Fibroblast of mammary gland (primary cell): Measurements from ENCODE around the gene CFTR.

Source experiments
- DNase-seq: peaks from one replicate; pipeline ENCODE4 v3.0.0-alpha.2; 2010; ENCODE audit warnings: low read depth
- H3K4me3 ChIP-seq: 2 replicates; pipeline ENCODE4 v1.5.1; 2011; ENCODE audit warnings: low read depth, mild to moderate bottlenecking, low read length, moderate library complexity; ENCODE audit not compliant: control insufficient read depth
- TF ChIP-seq, protein P1 (sequence below): conservative IDR thresholded peaks from 2 replicates; pipeline ENCODE4 v1.5.1; 2011; ENCODE audit warnings: low read depth, low read length, inconsistent platforms; ENCODE audit not compliant: control insufficient read depth, insufficient read depth

Gene CFTR

DNA sequence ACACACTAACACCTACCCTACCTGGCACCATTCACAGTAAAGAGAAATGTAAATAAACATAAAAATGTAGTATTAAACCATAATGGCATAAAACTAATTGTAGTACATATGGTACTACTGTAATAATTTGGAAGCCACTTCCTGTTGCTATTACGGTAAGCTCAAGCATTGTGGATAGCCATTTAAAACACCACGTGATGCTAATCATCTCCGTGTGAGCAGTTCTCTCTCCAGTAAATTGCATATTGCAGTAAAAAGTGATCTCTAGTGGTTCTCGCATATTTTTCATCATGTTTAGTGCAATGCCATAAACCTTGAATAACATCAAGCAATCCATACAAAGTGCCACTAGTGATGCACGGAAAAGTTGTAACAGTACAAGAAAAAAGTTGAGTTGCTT lies 75.4 kb downstream of the CFTR start:
- TF ChIP-seq, protein P1, sequence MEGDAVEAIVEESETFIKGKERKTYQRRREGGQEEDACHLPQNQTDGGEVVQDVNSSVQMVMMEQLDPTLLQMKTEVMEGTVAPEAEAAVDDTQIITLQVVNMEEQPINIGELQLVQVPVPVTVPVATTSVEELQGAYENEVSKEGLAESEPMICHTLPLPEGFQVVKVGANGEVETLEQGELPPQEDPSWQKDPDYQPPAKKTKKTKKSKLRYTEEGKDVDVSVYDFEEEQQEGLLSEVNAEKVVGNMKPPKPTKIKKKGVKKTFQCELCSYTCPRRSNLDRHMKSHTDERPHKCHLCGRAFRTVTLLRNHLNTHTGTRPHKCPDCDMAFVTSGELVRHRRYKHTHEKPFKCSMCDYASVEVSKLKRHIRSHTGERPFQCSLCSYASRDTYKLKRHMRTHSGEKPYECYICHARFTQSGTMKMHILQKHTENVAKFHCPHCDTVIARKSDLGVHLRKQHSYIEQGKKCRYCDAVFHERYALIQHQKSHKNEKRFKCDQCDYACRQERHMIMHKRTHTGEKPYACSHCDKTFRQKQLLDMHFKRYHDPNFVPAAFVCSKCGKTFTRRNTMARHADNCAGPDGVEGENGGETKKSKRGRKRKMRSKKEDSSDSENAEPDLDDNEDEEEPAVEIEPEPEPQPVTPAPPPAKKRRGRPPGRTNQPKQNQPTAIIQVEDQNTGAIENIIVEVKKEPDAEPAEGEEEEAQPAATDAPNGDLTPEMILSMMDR = no peak
- no peak for DNase-seq
- no peak overlapping the region for H3K4me3 ChIP-seq

DNA sequence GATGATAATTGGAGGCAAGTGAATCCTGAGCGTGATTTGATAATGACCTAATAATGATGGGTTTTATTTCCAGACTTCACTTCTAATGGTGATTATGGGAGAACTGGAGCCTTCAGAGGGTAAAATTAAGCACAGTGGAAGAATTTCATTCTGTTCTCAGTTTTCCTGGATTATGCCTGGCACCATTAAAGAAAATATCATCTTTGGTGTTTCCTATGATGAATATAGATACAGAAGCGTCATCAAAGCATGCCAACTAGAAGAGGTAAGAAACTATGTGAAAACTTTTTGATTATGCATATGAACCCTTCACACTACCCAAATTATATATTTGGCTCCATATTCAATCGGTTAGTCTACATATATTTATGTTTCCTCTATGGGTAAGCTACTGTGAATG lies 79.6 kb downstream of the CFTR start:
- TF ChIP-seq, protein P1 = no peak
- H3K4me3 ChIP-seq = no peak overlapping the region
- DNase-seq = no peak

DNA sequence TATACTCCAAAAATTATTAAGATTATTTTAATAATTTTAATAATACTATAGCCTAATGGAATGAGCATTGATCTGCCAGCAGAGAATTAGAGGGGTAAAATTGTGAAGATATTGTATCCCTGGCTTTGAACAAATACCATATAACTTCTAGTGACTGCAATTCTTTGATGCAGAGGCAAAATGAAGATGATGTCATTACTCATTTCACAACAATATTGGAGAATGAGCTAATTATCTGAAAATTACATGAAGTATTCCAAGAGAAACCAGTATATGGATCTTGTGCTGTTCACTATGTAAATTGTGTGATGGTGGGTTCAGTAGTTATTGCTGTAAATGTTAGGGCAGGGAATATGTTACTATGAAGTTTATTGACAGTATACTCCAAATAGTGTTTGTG lies 80.2 kb downstream of the CFTR start:
- TF ChIP-seq, protein P1 = no peak
- no peak for DNase-seq
- no peak overlapping the region for H3K4me3 ChIP-seq

DNA sequence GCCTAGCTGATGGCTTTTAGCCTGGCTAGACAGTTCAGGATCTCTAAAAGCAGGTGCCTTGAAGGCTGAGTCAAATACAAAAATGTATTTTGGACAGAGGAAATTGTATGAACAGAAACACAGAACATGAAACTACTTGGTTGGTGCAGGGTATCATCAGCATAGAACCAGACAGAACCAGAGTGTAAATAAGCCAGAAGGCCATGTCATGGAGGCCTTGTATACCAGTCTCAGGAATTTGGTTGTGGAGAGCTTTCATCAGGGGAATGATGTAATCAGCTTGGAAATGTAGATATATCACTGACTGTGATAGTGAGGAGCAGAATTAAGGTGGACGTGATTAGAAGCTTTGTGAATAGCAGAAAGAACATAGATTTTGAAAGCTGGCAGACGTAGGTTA lies 82.9 kb downstream of the CFTR start:
- TF ChIP-seq, protein P1 = no peak
- no peak for DNase-seq
- no peak overlapping the region for H3K4me3 ChIP-seq

DNA sequence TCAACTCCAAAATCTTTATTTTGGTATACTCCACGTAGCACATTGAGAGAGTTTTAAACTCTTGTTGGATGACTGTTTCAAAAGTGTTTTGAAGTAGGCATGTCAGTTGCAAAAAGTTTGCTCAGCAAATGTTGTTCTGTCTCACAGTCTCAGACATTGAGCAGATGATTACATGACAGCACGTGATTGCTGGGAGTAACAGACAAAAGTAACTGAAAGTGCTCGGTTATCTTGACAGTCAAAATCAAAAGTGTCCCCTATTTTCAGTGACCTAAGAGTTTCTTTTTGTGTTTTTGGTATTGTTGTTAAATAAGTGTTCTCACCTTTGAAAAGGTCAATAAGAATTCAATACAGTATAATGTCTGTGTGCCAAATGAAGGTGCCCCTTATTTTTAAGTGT lies 84.3 kb downstream of the CFTR start:
- DNase-seq = no peak
- no peak overlapping the region for H3K4me3 ChIP-seq
- TF ChIP-seq, protein P1 = no peak

DNA sequence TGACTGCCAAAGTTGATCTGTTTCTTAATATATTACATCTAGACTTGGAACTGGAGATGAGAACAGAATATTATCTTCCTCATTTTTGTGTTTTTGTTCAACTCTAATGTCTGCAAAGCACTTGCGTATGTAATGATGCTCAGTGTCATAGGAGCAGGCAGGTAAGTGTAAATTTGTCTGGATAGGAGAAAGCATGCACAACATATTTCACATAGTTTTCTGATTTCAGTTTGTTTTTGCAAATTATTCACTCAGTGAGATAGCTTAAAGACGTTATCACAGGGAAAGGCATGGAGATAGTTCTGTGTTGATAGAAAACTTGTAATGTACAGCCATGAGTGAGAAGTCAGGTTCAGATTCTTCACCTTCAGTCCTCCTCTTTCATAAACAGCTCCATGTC lies 84.8 kb downstream of the CFTR start:
- TF ChIP-seq, protein P1 = no peak
- DNase-seq = no peak
- no peak overlapping the region for H3K4me3 ChIP-seq

DNA sequence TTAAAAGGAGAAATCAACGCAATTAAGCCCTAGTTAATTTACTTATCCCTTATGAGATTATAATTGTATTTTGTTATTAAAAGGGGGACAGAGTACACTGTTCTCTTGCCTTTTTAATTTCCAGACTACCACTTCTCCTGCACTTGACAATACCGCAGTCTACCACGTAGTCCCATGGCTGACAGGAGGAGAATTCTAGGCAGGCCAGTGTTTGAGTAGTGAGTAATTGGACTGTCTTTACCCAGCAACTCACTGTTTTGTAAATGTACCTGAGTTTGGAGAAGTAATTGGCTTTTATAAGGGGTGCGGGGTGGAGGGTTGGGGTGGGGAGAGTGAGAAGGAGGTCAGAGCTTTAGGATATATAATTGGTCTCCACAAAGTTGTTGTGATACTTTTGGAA lies 85.4 kb downstream of the CFTR start:
- TF ChIP-seq, protein P1 = no peak
- no peak overlapping the region for H3K4me3 ChIP-seq
- DNase-seq = no peak
